K562 (cell line): ENCODE data around the gene RPS6KA2. TPM values are rescaled to one million over a fixed set of nuclear protein-coding genes. Genes with fewer than 3 reads are reported as not detected.

Source experiments
- ATAC-seq: fragments of 200-7000 bp; cut with Tn5 transposase; 3 replicates; pipeline ENCODE4 v1.9.1; 2020; ENCODE audit warnings: moderate library complexity
- BruUV-seq: library from RNA; stranded (reverse); fragments of 400-500 nt; replicated peaks from 2 replicates; lab custom pipeline; 2021; lab: Mats Ljungman, UMichigan
- CTCF ChIA-PET: fragments of 300-600 bp; formaldehyde crosslinking; extraction: SDS; loops from one replicate; lab custom pipeline; 2021; ENCODE audit warnings: low intra/inter-chr PET ratio; lab: Yijun Ruan, JAX
- POLR2A ChIA-PET: fragments of 300-600, 350-650 bp; sonication (Branson Sonifier 250); formaldehyde crosslinking; extraction: SDS; loops from one replicate; lab custom pipeline; 2021; ENCODE audit warnings: antibody characterized with exemption, inconsistent platforms; lab: Yijun Ruan, JAX
- DNase-seq, 4 experiments: peaks; one replicate each; pipeline versions ENCODE4 v3.0.0 to v3.0.0-alpha.2; 2011 to 2018; ENCODE audit warnings: low spot score in 3 of 4, mixed read lengths in 3 of 4; ENCODE audit errors: extremely low read depth in 1 of 4
- FAIRE-seq: peaks from 2 replicates; lab custom pipeline; 2011; peaks lifted over from hg19 to GRCh38; lab: Jason Lieb, UNC
- H2AFZ ChIP-seq: 2 replicates; pipeline ENCODE4 v1.6.0; 2011; ENCODE audit warnings: low read depth, low read length, control low read depth, inconsistent platforms
- H3K27ac ChIP-seq: fragments of 200-600 bp; 3 replicates; pipeline ENCODE4 v1.8.0; 2011; ENCODE audit warnings: low read depth, mild to moderate bottlenecking, control low read depth, inconsistent platforms, low read length, moderate library complexity, mixed read lengths; ENCODE audit errors: extremely low read depth
- H3K27me3 ChIP-seq, 2 experiments: fragments of 300-600 bp in 1 of 2; 2 replicates in 1 of 2; 3 replicates in 1 of 2; pipeline versions ENCODE4 v1.6.0 to v1.8.0; 2011; ENCODE audit warnings: inconsistent platforms in 2 of 2, low read length in 2 of 2, mild to moderate bottlenecking in 1 of 2, mixed read lengths in 1 of 2, moderate library complexity in 1 of 2; ENCODE audit not compliant: control insufficient read depth in 2 of 2, insufficient read depth in 2 of 2
- H3K36me3 ChIP-seq: fragments of 300-600 bp; 3 replicates; pipeline ENCODE4 v1.8.0; 2011; ENCODE audit warnings: mild to moderate bottlenecking, low read length, inconsistent platforms; ENCODE audit not compliant: control insufficient read depth, insufficient read depth
- H3K4me1 ChIP-seq, 2 experiments: fragments of 200-600 bp in 1 of 2; replicated peaks in 1 of 2; 2 replicates in 1 of 2; 3 replicates in 1 of 2; pipeline versions ENCODE4 v1.5.1 to v1.8.0; 2011; ENCODE audit warnings: inconsistent platforms in 2 of 2, low read length in 2 of 2, mild to moderate bottlenecking in 1 of 2, mixed read lengths in 1 of 2, moderate library complexity in 1 of 2; ENCODE audit not compliant: control insufficient read depth in 2 of 2, insufficient read depth in 2 of 2
- H3K4me2 ChIP-seq: 2 replicates; pipeline ENCODE4 v1.6.1; 2011; ENCODE audit warnings: low read length, control low read depth, inconsistent platforms, mixed read lengths; ENCODE audit not compliant: insufficient read depth
- H3K4me3 ChIP-seq: fragments of 200-600 bp; sonication (generic), shearing (Covaris generic); 2 replicates; pipeline ENCODE4 v1.5.1; 2016; ENCODE audit warnings: control low read depth, inconsistent platforms
- H3K79me2 ChIP-seq: fragments of 200-600 bp; 3 replicates; pipeline ENCODE4 v1.8.0; 2011; ENCODE audit warnings: low read length, inconsistent platforms; ENCODE audit not compliant: control insufficient read depth, insufficient read depth
- H3K9ac ChIP-seq, 2 experiments: 2 replicates each; pipeline versions ENCODE4 v1.6.0 to v1.6.1; 2011; ENCODE audit warnings: low read depth in 2 of 2, low read length in 2 of 2, control low read depth in 1 of 2, inconsistent platforms in 1 of 2, mild to moderate bottlenecking in 1 of 2, mixed read lengths in 1 of 2; ENCODE audit not compliant: insufficient read depth in 1 of 2
- H3K9me1 ChIP-seq: one replicate; pipeline ENCODE4 v1.6.0; 2011; ENCODE audit warnings: inconsistent platforms, mild to moderate bottlenecking, low read length, moderate library complexity; ENCODE audit not compliant: control insufficient read depth, insufficient read depth
- H3K9me3 ChIP-seq: replicated peaks from 2 replicates; pipeline ENCODE4 v1.5.1; 2011; ENCODE audit warnings: low read depth, low read length, inconsistent platforms; ENCODE audit not compliant: control insufficient read depth, insufficient read depth
- H4K20me1 ChIP-seq: replicated peaks from 2 replicates; pipeline ENCODE4 v1.6.1; 2011; ENCODE audit warnings: low read length, inconsistent platforms, mixed read lengths; ENCODE audit not compliant: control insufficient read depth, insufficient read depth
- FOXA3 ChIP-seq, 2 experiments: fragments of 450-650 bp in 1 of 2; sonication (generic) in 1 of 2; formaldehyde crosslinking; IDR thresholded peaks in 1 of 2; conservative IDR thresholded peaks in 1 of 2; 2 replicates each; pipeline versions ENCODE4 v1.4.0 to v1.8.0; 2020 to 2022; ENCODE audit warnings: mild to moderate bottlenecking in 2 of 2, missing genetic modification reagents in 1 of 2
- FOXJ3 ChIP-seq: sonication (generic); formaldehyde crosslinking; IDR thresholded peaks from 2 replicates; pipeline ENCODE4 v1.4.0; 2020; ENCODE audit warnings: mild to moderate bottlenecking, missing genetic modification reagents
- HBP1 ChIP-seq: fragments of 450-650 bp; formaldehyde crosslinking; IDR thresholded peaks from 2 replicates; pipeline ENCODE4 v1.4.0; 2022; ENCODE audit warnings: missing genetic modification characterization
- RNF219 ChIP-seq: fragments of 250-450 bp; sonication (Bioruptor Pico); IDR thresholded peaks from 2 replicates; pipeline ENCODE4 v1.5.0; 2022; ENCODE audit warnings: mild to moderate bottlenecking
- TCF7L2 ChIP-seq: fragments of 150-350 bp; IDR thresholded peaks from 2 replicates; pipeline ENCODE4 v1.6.1; 2016; ENCODE audit warnings: low read depth, mild to moderate bottlenecking, low read length, moderate library complexity
- ZBTB11 ChIP-seq, 3 experiments: fragments of 200-800 bp in 1 of 3; fragments of 250-450 bp in 1 of 3; fragments of 450-650 bp in 1 of 3; sonication (Bioruptor Pico) in 1 of 3; sonication (Bioruptor generic) in 1 of 3; formaldehyde crosslinking in 1 of 3; IDR thresholded peaks; 2 replicates each; pipeline versions ENCODE4 v1.6.1 to v1.8.0; 2016 to 2022; ENCODE audit warnings: mild to moderate bottlenecking in 2 of 3, missing genetic modification characterization in 2 of 3, missing compliant biosample characterization in 1 of 3, moderate library complexity in 1 of 3
- ZBTB5 ChIP-seq: fragments of 450-650 bp; IDR thresholded peaks from 2 replicates; pipeline ENCODE4 v1.6.1; 2017; ENCODE audit warnings: antibody characterized with exemption
- ZFX ChIP-seq: sonication (generic); formaldehyde crosslinking; IDR thresholded peaks from 2 replicates; pipeline ENCODE4 v1.8.0; 2022; ENCODE audit warnings: mild to moderate bottlenecking, missing genetic modification reagents, moderate library complexity
- WGBS: fragments of 100-300 bp; shearing (Covaris generic); methylation state at CpG from one replicate; pipeline ENCODE4 v1.1.6; 2016; ENCODE audit warnings: low coverage, mixed read lengths; ENCODE audit not compliant: insufficient coverage; ENCODE audit errors: missing lambda C conversion rate; 5-methylcytosine and 5-hydroxymethylcytosine counted together
- in situ Hi-C: fragments of 300-500 bp; cut with MboI; formaldehyde crosslinking; loops from 4 replicates; pipeline ENCODE4 v1.15.0; 2018; ENCODE audit warnings: inconsistent platforms, mixed read lengths
- intact Hi-C: fragments of 100-400 bp; cut with micrococcal nuclease; formaldehyde crosslinking; loops from 2 replicates; pipeline ENCODE4 v1.14.2; 2022
- polyA plus RNA-seq, 8 experiments: library from polyadenylated mRNA; depleted of rRNA in 4 of 8; stranded (reverse) in 5 of 8; unstranded in 3 of 8; fragments of >200 nt; fragmentation: Nextera tagmentation in 2 of 8; fragmentation: Illumina TruSeq in 1 of 8; extraction: Ambion mirVana in 2 of 8; extraction: Trizol in 1 of 8; gene quantifications; 2 replicates each; pipeline versions ENCODE4 v1.2.1 to v1.2.3, GENCODE V29; 2011 to 2014; ENCODE audit warnings: inconsistent platforms in 1 of 8, missing spikeins in 1 of 8
- total RNA-seq, 7 experiments: library from RNA; depleted of rRNA in 6 of 7; stranded (reverse); fragments of >200 nt in 6 of 7; fragmentation: Illumina TruSeq in 2 of 7; extraction: Trizol in 2 of 7; gene quantifications; 2 replicates each; pipeline versions ENCODE4 v1.2.1 to v1.2.3, GENCODE V29; 2011 to 2021; ENCODE audit warnings: low replicate concordance in 1 of 7

Gene RPS6KA2
- total and polyA plus RNA-seq, 9 of the 15 experiments (the other 6 are each of a cell fraction or from before 2014, with no cell fraction given): 0.29 to 1.00 (median 0.53) TPM

GRCh38 chr6:166530211-166531095 is 96.6 kb downstream of the RPS6KA2 start:
- ATAC-seq (no peak; the same call in 2 of the 3 replicates), DNase-seq (no peak), FAIRE-seq (no peak)
- ChIA-PET CTCF (no interaction called here), POLR2A (interaction anchor here (1.1 kb wide), 1 partner anchor 16 kb away, joined by 3 read pairs; no protein-coding TSS in a partner anchor)
- no peaks in the 10 kb centered on the region for H3K9me1 ChIP-seq
- H3K9ac ChIP-seq: no peak overlapping the region
- no peaks in the 10 kb centered on the region for H3K79me2 ChIP-seq
- no TSS peak for BruUV-seq
- TF ChIP-seq ZBTB5 (no peak), TCF7L2 (no peak), RNF219 (CRISPR knock-in tag) (no peak), HBP1 (CRISPR knock-in tag) (no peak), FOXA3 (CRISPR knock-in tag; conservative IDR thresholded peaks at IDR 0.05 in 1 of 2, IDR thresholded peaks at IDR 0.05 in 1 of 2) (0 out of 4 replicates have a peak, but pooled peaks of 1 of the 2 experiments have one; percentile 35), ZFX (CRISPR knock-in tag) (no peak), FOXJ3 (CRISPR knock-in tag) (no peak), ZBTB11 (CRISPR knock-in tag; IDR thresholded peaks at IDR 0.05) (no peak)
- under 1% methylated on average over 24 of the region's 26 CpGs for WGBS
- no peaks in the 10 kb centered on the region for H3K9me3 ChIP-seq
- peaks cover 40 to 65% of the 10 kb centered on the region in 2 experiments for H3K27me3 ChIP-seq
- no peaks in the 10 kb centered on the region for H3K36me3 ChIP-seq
- in situ Hi-C loops (no loop called here), intact Hi-C loops (no loop called here)
- H4K20me1 ChIP-seq: no peaks in the 10 kb centered on the region
- H2AFZ ChIP-seq: no peak overlapping the region
- H3K4me1 ChIP-seq: no peaks in the 10 kb centered on the region
- H3K4me2 ChIP-seq: no peak overlapping the region
- H3K27ac ChIP-seq: no peak overlapping the region
- H3K4me3 ChIP-seq: no peak overlapping the region
